ENCODE measurements around the gene GALK2.

DNA sequence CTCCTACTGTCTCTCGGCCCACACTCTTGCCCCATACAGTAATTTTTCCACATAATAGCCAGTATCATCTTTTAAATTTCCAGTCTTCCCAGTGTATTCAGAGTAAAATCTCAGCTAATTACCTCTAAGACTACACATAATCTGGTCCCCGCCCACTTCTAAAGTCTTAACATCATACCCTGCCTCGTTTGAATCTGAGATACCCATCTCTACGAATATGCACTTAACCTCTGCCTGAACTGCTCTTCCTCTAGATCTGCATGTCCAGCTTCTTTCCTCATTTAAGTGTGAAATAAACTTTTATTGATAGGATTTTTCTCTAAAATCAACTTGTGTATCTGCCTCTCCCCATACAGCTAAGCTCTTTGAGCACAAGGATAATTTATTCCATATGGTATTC, 49.2 kb upstream of the GALK2 start:
- TF ChIP-seq, protein P1, sequence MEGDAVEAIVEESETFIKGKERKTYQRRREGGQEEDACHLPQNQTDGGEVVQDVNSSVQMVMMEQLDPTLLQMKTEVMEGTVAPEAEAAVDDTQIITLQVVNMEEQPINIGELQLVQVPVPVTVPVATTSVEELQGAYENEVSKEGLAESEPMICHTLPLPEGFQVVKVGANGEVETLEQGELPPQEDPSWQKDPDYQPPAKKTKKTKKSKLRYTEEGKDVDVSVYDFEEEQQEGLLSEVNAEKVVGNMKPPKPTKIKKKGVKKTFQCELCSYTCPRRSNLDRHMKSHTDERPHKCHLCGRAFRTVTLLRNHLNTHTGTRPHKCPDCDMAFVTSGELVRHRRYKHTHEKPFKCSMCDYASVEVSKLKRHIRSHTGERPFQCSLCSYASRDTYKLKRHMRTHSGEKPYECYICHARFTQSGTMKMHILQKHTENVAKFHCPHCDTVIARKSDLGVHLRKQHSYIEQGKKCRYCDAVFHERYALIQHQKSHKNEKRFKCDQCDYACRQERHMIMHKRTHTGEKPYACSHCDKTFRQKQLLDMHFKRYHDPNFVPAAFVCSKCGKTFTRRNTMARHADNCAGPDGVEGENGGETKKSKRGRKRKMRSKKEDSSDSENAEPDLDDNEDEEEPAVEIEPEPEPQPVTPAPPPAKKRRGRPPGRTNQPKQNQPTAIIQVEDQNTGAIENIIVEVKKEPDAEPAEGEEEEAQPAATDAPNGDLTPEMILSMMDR (IDR thresholded peaks at IDR 0.05; ENCODE audit: low read length), result no peak
- TF ChIP-seq EZH2 (optimal IDR thresholded peaks at IDR 0.05; ENCODE audit: low read depth, low read length), result no peak

All from MM.1S (cell line).